H9 (cell line): ENCODE results near the gene ADGB. TPM values are rescaled to one million over a fixed set of nuclear protein-coding genes. Genes with fewer than 3 reads are reported as not detected.

Experiments
- DNase-seq: peaks from one replicate; pipeline ENCODE4 v3.0.0-alpha.2; 2017
- H2AFZ ChIP-seq: one replicate; pipeline ENCODE4 v1.6.1; 2013; ENCODE audit warnings: mild to moderate bottlenecking, low read length, control low read depth, moderate library complexity
- H2AK5ac ChIP-seq: 2 replicates; pipeline ENCODE4 v1.6.1; 2013; ENCODE audit warnings: low read length, control low read depth, mixed read lengths; ENCODE audit not compliant: insufficient read length
- H2BK120ac ChIP-seq: one replicate; pipeline ENCODE4 v1.6.1; 2013; ENCODE audit warnings: low read depth, mild to moderate bottlenecking, low read length, control low read depth, inconsistent platforms; ENCODE audit not compliant: poor library complexity, severe bottlenecking
- H2BK12ac ChIP-seq: 2 replicates; pipeline ENCODE4 v1.6.1; 2013; ENCODE audit warnings: low read length, control low read depth, mixed read lengths, low read depth; ENCODE audit not compliant: insufficient read length
- H2BK15ac ChIP-seq: 2 replicates; pipeline ENCODE4 v1.6.1; 2013; ENCODE audit warnings: low read depth, low read length, control low read depth
- H2BK20ac ChIP-seq: one replicate; pipeline ENCODE4 v1.6.1; 2013; ENCODE audit warnings: low read depth, mild to moderate bottlenecking, low read length, control low read depth, inconsistent platforms; ENCODE audit not compliant: poor library complexity, severe bottlenecking
- H2BK5ac ChIP-seq: 2 replicates; pipeline ENCODE4 v1.6.1; 2013; ENCODE audit warnings: low read length, control low read depth, mixed read lengths; ENCODE audit not compliant: insufficient read length
- H3K14ac ChIP-seq: 2 replicates; pipeline ENCODE4 v1.6.1; 2013; ENCODE audit warnings: low read length, control low read depth; ENCODE audit not compliant: insufficient read depth
- H3K18ac ChIP-seq: 2 replicates; pipeline ENCODE4 v1.6.1; 2013; ENCODE audit warnings: low read depth, mild to moderate bottlenecking, mixed read lengths, low read length, control low read depth; ENCODE audit not compliant: insufficient read length
- H3K23ac ChIP-seq: 2 replicates; pipeline ENCODE4 v1.6.1; 2013; ENCODE audit warnings: low read length, control low read depth, mixed read lengths, low read depth; ENCODE audit not compliant: insufficient read length
- H3K23me2 ChIP-seq: 2 replicates; pipeline ENCODE4 v1.6.1; 2013; ENCODE audit warnings: low read depth, mild to moderate bottlenecking, mixed read lengths, low read length, control low read depth; ENCODE audit not compliant: insufficient read length, poor library complexity, severe bottlenecking
- H3K27ac ChIP-seq: 2 replicates; pipeline ENCODE4 v1.5.1; 2013; ENCODE audit warnings: low read length, control low read depth, mixed read lengths, low read depth; ENCODE audit not compliant: insufficient read length
- H3K27me3 ChIP-seq: 2 replicates; pipeline ENCODE4 v1.6.1; 2013; ENCODE audit warnings: low read length, control low read depth, inconsistent platforms; ENCODE audit not compliant: insufficient read depth
- H3K4ac ChIP-seq: 2 replicates; pipeline ENCODE4 v1.6.1; 2013; ENCODE audit warnings: low read depth, mild to moderate bottlenecking, control low read depth, inconsistent platforms, low read length, moderate library complexity
- H3K4me1 ChIP-seq: 2 replicates; pipeline ENCODE4 v1.6.1; 2013; ENCODE audit warnings: low read length, control low read depth, inconsistent platforms; ENCODE audit not compliant: insufficient read depth
- H3K4me2 ChIP-seq: 2 replicates; pipeline ENCODE4 v1.6.1; 2013; ENCODE audit warnings: low read length, control low read depth, mixed read lengths; ENCODE audit not compliant: insufficient read length, insufficient read depth
- H3K56ac ChIP-seq: 2 replicates; pipeline ENCODE4 v1.6.1; 2013; ENCODE audit warnings: low read depth, mild to moderate bottlenecking, mixed read lengths, low read length, control low read depth; ENCODE audit not compliant: insufficient read length
- H3K79me1 ChIP-seq: 2 replicates; pipeline ENCODE4 v1.6.1; 2013; ENCODE audit warnings: low read depth, mild to moderate bottlenecking, moderate library complexity, low read length, control low read depth, inconsistent platforms; ENCODE audit not compliant: insufficient read depth, poor library complexity, severe bottlenecking
- H3K79me2 ChIP-seq: 2 replicates; pipeline ENCODE4 v1.6.1; 2013; ENCODE audit warnings: low read length, control low read depth, inconsistent platforms; ENCODE audit not compliant: insufficient read depth
- H3K9ac ChIP-seq: 2 replicates; pipeline ENCODE4 v1.6.1; 2013; ENCODE audit warnings: low read length, control low read depth, mixed read lengths; ENCODE audit not compliant: insufficient read length; ENCODE audit errors: extremely low read depth
- H3K9me3 ChIP-seq: one replicate; pipeline ENCODE4 v1.6.1; 2013; ENCODE audit warnings: low read depth, low read length, inconsistent platforms; ENCODE audit not compliant: control insufficient read depth
- H3T11ph ChIP-seq: one replicate; pipeline ENCODE4 v1.6.1; 2013; ENCODE audit warnings: mild to moderate bottlenecking, low read length, control low read depth, inconsistent platforms
- H4K20me1 ChIP-seq: one replicate; pipeline ENCODE4 v1.6.1; 2013; ENCODE audit not compliant: control insufficient read depth, insufficient read length, insufficient read depth
- H4K5ac ChIP-seq: 2 replicates; pipeline ENCODE4 v1.6.1; 2013; ENCODE audit warnings: low read depth, mild to moderate bottlenecking, mixed read lengths, low read length, control low read depth; ENCODE audit not compliant: insufficient read length
- H4K8ac ChIP-seq: replicated peaks from 2 replicates; pipeline ENCODE4 v1.6.1; 2013; ENCODE audit warnings: low read length, control low read depth, mixed read lengths, low read depth; ENCODE audit not compliant: insufficient read length
- H4K91ac ChIP-seq: 2 replicates; pipeline ENCODE4 v1.6.1; 2013; ENCODE audit warnings: low read depth, mild to moderate bottlenecking, moderate library complexity, mixed read lengths, low read length, control low read depth; ENCODE audit not compliant: insufficient read length
- H3K27ac Mint-ChIP-seq, 3 experiments: 2 replicates in 2 of 3; 3 replicates in 1 of 3; pipeline ENCODE4 v1.8.0; 2020 to 2021; ENCODE audit warnings: mixed read lengths in 3 of 3, mild to moderate bottlenecking in 1 of 3, moderate library complexity in 1 of 3
- H3K27me3 Mint-ChIP-seq: 2 replicates; pipeline ENCODE4 v1.8.0; 2021; ENCODE audit warnings: low read depth, mild to moderate bottlenecking, moderate library complexity, mixed read lengths
- H3K36me3 Mint-ChIP-seq, 3 experiments: 2 replicates in 2 of 3; 3 replicates in 1 of 3; pipeline ENCODE4 v1.8.0; 2020 to 2021; ENCODE audit warnings: low read depth in 3 of 3, mixed read lengths in 3 of 3; ENCODE audit not compliant: insufficient read depth in 1 of 3
- H3K4me1 Mint-ChIP-seq, 2 experiments: 2 replicates each; pipeline ENCODE4 v1.8.0; 2020; ENCODE audit warnings: mixed read lengths in 2 of 2
- H3K4me3 Mint-ChIP-seq, 2 experiments: 2 replicates in 1 of 2; 3 replicates in 1 of 2; pipeline ENCODE4 v1.8.0; 2020 to 2021; ENCODE audit warnings: mild to moderate bottlenecking in 2 of 2, mixed read lengths in 2 of 2, moderate library complexity in 1 of 2
- H3K9me3 Mint-ChIP-seq, 2 experiments: 2 replicates in 1 of 2; 3 replicates in 1 of 2; pipeline ENCODE4 v1.8.0; 2020; ENCODE audit warnings: mild to moderate bottlenecking in 2 of 2, mixed read lengths in 2 of 2, moderate library complexity in 1 of 2
- WGBS: extraction: QIAGEN DNeasy Blood & Tissue Kit; methylation state at CpG from one replicate; pipeline ENCODE4 v1.1.7; 2013; ENCODE audit warnings: missing lambda C conversion rate, low lambda C conversion rate, mixed read lengths; ENCODE audit not compliant: insufficient read length; ENCODE audit errors: extremely low coverage; 5-methylcytosine and 5-hydroxymethylcytosine counted together
- total RNA-seq: library from RNA; stranded (reverse); gene quantifications from 2 replicates; pipeline ENCODE4 v1.2.1, GENCODE V29; 2021
- TF ChIP-seq, protein P1 (sequence below): fragments of 200-600 bp; sonication (generic); conservative IDR thresholded peaks from 3 replicates; pipeline ENCODE4 v1.8.0; 2021; ENCODE audit warnings: antibody characterized with exemption, mild to moderate bottlenecking

Gene ADGB
- total RNA-seq, 1 experiment from 2014 or later: not detected

DNA sequence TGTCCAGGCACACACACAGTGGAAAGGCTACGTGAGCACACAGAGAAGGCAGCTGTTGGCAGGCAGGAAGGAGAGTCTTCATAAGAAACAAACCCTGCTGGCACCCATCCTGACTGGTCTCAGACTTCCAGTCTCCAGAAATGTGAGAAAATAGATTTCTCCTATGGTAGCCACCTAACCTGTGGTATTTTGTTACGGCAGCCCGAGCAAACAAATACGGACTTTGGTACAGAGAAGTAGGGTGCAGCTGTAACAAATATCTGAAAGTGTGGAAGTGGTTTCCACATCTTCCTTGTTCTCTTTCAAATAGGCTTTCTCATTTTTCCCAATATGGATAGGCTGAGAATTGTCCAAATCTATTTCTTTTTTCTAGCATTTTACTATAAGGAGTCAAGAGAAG is 94.6 kb downstream of the ADGB start:
- Histone ChIP-seq H3K79me2 (no peaks in the 10 kb centered on the region), H3K18ac (no peak overlapping the region), H2BK15ac (no peak overlapping the region), H3K27me3 (no peaks in the 10 kb centered on the region), H4K8ac (no peak overlapping the region), H3K4me2 (no peak overlapping the region), H3K23me2 (no peaks in the 10 kb centered on the region), H2BK12ac (no peak overlapping the region), H3K14ac (no peak overlapping the region), H3K56ac (no peak overlapping the region), H3K9me3 (no peaks in the 10 kb centered on the region), H4K5ac (no peak overlapping the region), H4K20me1 (no peaks in the 10 kb centered on the region), H3K4ac (no peak overlapping the region), H3K27ac (no peak overlapping the region), H2BK5ac (no peak overlapping the region), H2BK120ac (no peak overlapping the region), H3K79me1 (no peaks in the 10 kb centered on the region), H3K9ac (no peak overlapping the region), H3T11ph (no peak overlapping the region), H4K91ac (no peak overlapping the region), H3K4me1 (no peaks in the 10 kb centered on the region), H2AFZ (no peak overlapping the region), H2BK20ac (no peak overlapping the region), H2AK5ac (no peak overlapping the region), H3K23ac (no peak overlapping the region)
- no peak for DNase-seq
- Mint-ChIP-seq H3K4me1 (no peaks in the 10 kb centered on the region), H3K4me3 (no peak overlapping the region), H3K9me3 (no peaks in the 10 kb centered on the region), H3K27ac (no peak overlapping the region), H3K27me3 (no peaks in the 10 kb centered on the region), H3K36me3 (no peaks in the 10 kb centered on the region)
- WGBS: no CpG with 5 or more reads among the region's 4 CpGs
- TF ChIP-seq, protein P1, sequence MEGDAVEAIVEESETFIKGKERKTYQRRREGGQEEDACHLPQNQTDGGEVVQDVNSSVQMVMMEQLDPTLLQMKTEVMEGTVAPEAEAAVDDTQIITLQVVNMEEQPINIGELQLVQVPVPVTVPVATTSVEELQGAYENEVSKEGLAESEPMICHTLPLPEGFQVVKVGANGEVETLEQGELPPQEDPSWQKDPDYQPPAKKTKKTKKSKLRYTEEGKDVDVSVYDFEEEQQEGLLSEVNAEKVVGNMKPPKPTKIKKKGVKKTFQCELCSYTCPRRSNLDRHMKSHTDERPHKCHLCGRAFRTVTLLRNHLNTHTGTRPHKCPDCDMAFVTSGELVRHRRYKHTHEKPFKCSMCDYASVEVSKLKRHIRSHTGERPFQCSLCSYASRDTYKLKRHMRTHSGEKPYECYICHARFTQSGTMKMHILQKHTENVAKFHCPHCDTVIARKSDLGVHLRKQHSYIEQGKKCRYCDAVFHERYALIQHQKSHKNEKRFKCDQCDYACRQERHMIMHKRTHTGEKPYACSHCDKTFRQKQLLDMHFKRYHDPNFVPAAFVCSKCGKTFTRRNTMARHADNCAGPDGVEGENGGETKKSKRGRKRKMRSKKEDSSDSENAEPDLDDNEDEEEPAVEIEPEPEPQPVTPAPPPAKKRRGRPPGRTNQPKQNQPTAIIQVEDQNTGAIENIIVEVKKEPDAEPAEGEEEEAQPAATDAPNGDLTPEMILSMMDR: no peak
